Vagina (tissue), 2 donors: ENCODE data around the gene CCDC12.

Source experiments
- POLR2A ChIP-seq, 2 donors: fragments of 450-650 bp; IDR thresholded peaks; one replicate each; pipeline ENCODE4 v1.6.1; 2017; ENCODE audit warnings: antibody characterized with exemption in 2 of 2, mild to moderate bottlenecking in 2 of 2, moderate library complexity in 2 of 2
- POLR2AphosphoS5 ChIP-seq, 2 donors: sonication (generic); formaldehyde crosslinking; IDR thresholded peaks; one replicate each; pipeline ENCODE4 v1.9.0; 2017; ENCODE audit warnings: antibody characterized with exemption in 2 of 2, mild to moderate bottlenecking in 2 of 2, low read depth in 1 of 2; ENCODE audit not compliant: insufficient read depth in 1 of 2
- TF ChIP-seq, protein P1 (sequence below), 3 experiments: fragments of 450-650 bp in 2 of 3; fragments of 200-600 bp in 1 of 3; sonication (generic) in 1 of 3; IDR thresholded peaks; one replicate each; pipeline ENCODE4 v1.5.1; 2017 to 2019; ENCODE audit warnings: antibody characterized with exemption in 3 of 3, mild to moderate bottlenecking in 2 of 3, moderate library complexity in 2 of 3

DNA sequence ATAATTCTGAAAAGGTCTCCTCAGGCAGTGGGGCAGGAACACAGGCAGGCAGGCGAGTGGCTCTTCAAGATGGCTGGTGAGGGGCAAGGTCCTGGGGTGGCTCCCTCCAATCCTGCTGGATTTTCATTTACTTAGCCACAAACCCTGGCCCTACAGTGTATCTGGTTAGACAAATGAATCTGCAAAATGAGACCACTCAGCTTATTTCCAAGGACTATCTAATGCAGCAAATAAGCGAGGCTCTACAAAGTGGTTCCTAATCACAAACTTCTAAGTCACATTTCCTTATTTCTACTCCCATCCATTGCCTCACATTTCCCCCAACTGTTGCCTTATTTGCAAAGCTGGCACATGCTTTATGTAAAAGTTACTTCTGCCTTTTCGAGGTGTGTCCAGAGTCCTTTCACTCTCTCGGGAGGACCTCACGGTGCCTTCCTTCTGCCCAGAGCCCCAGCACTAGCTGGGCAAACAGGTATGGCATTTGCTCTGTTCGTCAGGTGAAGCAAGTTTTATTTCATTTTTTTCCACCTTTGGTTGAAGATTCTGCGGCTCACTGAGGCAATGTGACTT is 40.5 kb downstream of the CCDC12 start:
- TF ChIP-seq, protein P1, sequence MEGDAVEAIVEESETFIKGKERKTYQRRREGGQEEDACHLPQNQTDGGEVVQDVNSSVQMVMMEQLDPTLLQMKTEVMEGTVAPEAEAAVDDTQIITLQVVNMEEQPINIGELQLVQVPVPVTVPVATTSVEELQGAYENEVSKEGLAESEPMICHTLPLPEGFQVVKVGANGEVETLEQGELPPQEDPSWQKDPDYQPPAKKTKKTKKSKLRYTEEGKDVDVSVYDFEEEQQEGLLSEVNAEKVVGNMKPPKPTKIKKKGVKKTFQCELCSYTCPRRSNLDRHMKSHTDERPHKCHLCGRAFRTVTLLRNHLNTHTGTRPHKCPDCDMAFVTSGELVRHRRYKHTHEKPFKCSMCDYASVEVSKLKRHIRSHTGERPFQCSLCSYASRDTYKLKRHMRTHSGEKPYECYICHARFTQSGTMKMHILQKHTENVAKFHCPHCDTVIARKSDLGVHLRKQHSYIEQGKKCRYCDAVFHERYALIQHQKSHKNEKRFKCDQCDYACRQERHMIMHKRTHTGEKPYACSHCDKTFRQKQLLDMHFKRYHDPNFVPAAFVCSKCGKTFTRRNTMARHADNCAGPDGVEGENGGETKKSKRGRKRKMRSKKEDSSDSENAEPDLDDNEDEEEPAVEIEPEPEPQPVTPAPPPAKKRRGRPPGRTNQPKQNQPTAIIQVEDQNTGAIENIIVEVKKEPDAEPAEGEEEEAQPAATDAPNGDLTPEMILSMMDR (IDR thresholded peaks at IDR 0.05): no peak
- TF ChIP-seq POLR2A (IDR thresholded peaks at IDR 0.05) (no peak), POLR2AphosphoS5 (IDR thresholded peaks at IDR 0.05; ENCODE audit: insufficient read depth in 1 of 2, low read depth in 1 of 2) (no peak)
